GM23248 (cell line): Measurements from ENCODE around the gene CDK8. TPM values are rescaled to one million over a fixed set of nuclear protein-coding genes. Genes with fewer than 3 reads are reported as not detected.
"Not testable (repeated sequence)": the region's sequence is repeated elsewhere in the genome, so short reads cannot be mapped to it uniquely, and the experiment has no call there.

Experiments used
- DNase-seq: peaks from one replicate; pipeline ENCODE4 v3.0.0-alpha.2; 2015
- H2AFZ ChIP-seq: fragments of 200-600 bp; sonication (generic); 2 replicates; pipeline ENCODE4 v1.6.1; 2016; ENCODE audit warnings: antibody characterized with exemption
- H3F3A ChIP-seq: fragments of 200-600 bp; sonication (generic); 2 replicates; pipeline ENCODE4 v1.6.1; 2016; ENCODE audit warnings: mild to moderate bottlenecking, antibody characterized with exemption, mixed run types; ENCODE audit not compliant: insufficient read depth
- H3K27ac ChIP-seq: fragments of 200-600 bp; sonication (generic); 2 replicates; pipeline ENCODE4 v1.5.1; 2016; ENCODE audit warnings: mild to moderate bottlenecking
- H3K27me3 ChIP-seq: fragments of 200-600 bp; sonication (generic); replicated peaks from 2 replicates; pipeline ENCODE4 v1.6.1; 2016; ENCODE audit warnings: mild to moderate bottlenecking; ENCODE audit not compliant: insufficient read depth
- H3K36me3 ChIP-seq: fragments of 200-600 bp; sonication (generic); 2 replicates; pipeline ENCODE4 v1.6.1; 2016; ENCODE audit warnings: low read depth, mild to moderate bottlenecking
- H3K4me1 ChIP-seq: fragments of 200-600 bp; sonication (generic); 2 replicates; pipeline ENCODE4 v1.6.1; 2016; ENCODE audit warnings: mild to moderate bottlenecking; ENCODE audit not compliant: insufficient read depth
- H3K4me2 ChIP-seq: fragments of 200-600 bp; sonication (generic); one replicate; pipeline ENCODE4 v1.6.1; 2016; ENCODE audit warnings: mild to moderate bottlenecking; ENCODE audit not compliant: unreplicated experiment
- H3K4me3 ChIP-seq: fragments of 200-600 bp; sonication (generic); 2 replicates; pipeline ENCODE4 v1.5.1; 2016; ENCODE audit warnings: mild to moderate bottlenecking
- H3K79me2 ChIP-seq: fragments of 200-600 bp; sonication (generic); 2 replicates; pipeline ENCODE4 v1.6.1; 2016; ENCODE audit warnings: mild to moderate bottlenecking; ENCODE audit not compliant: insufficient read depth
- H3K9ac ChIP-seq: fragments of 200-600 bp; sonication (generic); 2 replicates; pipeline ENCODE4 v1.6.1; 2016; ENCODE audit warnings: mild to moderate bottlenecking
- H3K9me2 ChIP-seq: fragments of 200-600 bp; sonication (generic); 2 replicates; pipeline ENCODE4 v1.6.1; 2016; ENCODE audit warnings: mixed run types, mild to moderate bottlenecking, moderate library complexity; ENCODE audit not compliant: insufficient read depth
- H3K9me3 ChIP-seq: fragments of 200-600 bp; sonication (generic); one replicate; pipeline ENCODE4 v1.6.1; 2017; ENCODE audit warnings: low read depth
- H4K20me1 ChIP-seq: fragments of 200-600 bp; sonication (generic); 2 replicates; pipeline ENCODE4 v1.6.0; 2016; ENCODE audit not compliant: insufficient read depth
- EZH2 ChIP-seq: fragments of 200-600 bp; sonication (generic); IDR thresholded peaks from 2 replicates; pipeline ENCODE4 v1.6.1; 2018; ENCODE audit warnings: antibody characterized with exemption, mild to moderate bottlenecking; ENCODE audit not compliant: insufficient read depth, poor library complexity, severe bottlenecking
- EZH2phosphoT487 ChIP-seq: fragments of 200-600 bp; sonication (generic); IDR thresholded peaks from 2 replicates; pipeline ENCODE4 v1.6.1; 2018; ENCODE audit warnings: antibody characterized with exemption, moderate library complexity, mild to moderate bottlenecking, low read depth; ENCODE audit not compliant: insufficient read depth
- WGBS, 2 experiments: methylation state at CpG; one replicate each; pipeline ENCODE4 v1.1.6; 2015 to 2017; ENCODE audit warnings: low lambda C conversion rate in 2 of 2, low coverage in 1 of 2; ENCODE audit errors: missing lambda C conversion rate in 2 of 2; 5-methylcytosine and 5-hydroxymethylcytosine counted together
- in situ Hi-C: fragments of 300-500 bp; cut with MboI; formaldehyde crosslinking; loops from 2 replicates; pipeline ENCODE4 v1.15.0; 2020
- polyA plus RNA-seq: library from polyadenylated mRNA; unstranded; fragments of >200 nt; fragmentation: Nextera tagmentation; extraction: Ambion mirVana; gene quantifications from 2 replicates; pipeline ENCODE4 v1.2.1, GENCODE V29; 2016
- total RNA-seq: library from RNA; depleted of rRNA; stranded (reverse); fragments of >200 nt; shearing (Covaris generic); gene quantifications from 2 replicates; pipeline ENCODE4 v1.2.3, GENCODE V29; 2014

The CDK8 gene
- total and polyA plus RNA-seq, 2 experiments from 2014 or later, result 5.1 to 11.9 TPM

- H3F3A ChIP-seq, result peaks cover 18% of the 10 kb centered on the region
- no peaks in the 10 kb centered on the region for H3K36me3 ChIP-seq
- no peak overlapping the region for H3K4me3 ChIP-seq
- TF ChIP-seq EZH2, result no peak
- TF ChIP-seq EZH2phosphoT487, result no peak
- H3K79me2 ChIP-seq, result peaks cover 64% of the 10 kb centered on the region
- peak; percentile 87 for DNase-seq
- H3K27me3 ChIP-seq, result no peaks in the 10 kb centered on the region
- H3K4me1 ChIP-seq, result peaks cover 13% of the 10 kb centered on the region
- H3K4me2 ChIP-seq, result peak overlapping the region; percentile 56
- WGBS, 2 experiments, result 49 to 55% methylated on average over 2 of the region's 2 CpGs
- in situ Hi-C loops, result no loop called here
- H3K9me2 ChIP-seq, result no peaks in the 10 kb centered on the region
- no peak overlapping the region for H3K9ac ChIP-seq
- H3K27ac ChIP-seq, result no peak overlapping the region
- H3K9me3 ChIP-seq, result no peaks in the 10 kb centered on the region
- no peak overlapping the region for H2AFZ ChIP-seq
- H4K20me1 ChIP-seq, result no peaks in the 10 kb centered on the region
Measured at GRCh38 chr13:26280295-26280694, 26.4 kb downstream of the CDK8 start.

DNA sequence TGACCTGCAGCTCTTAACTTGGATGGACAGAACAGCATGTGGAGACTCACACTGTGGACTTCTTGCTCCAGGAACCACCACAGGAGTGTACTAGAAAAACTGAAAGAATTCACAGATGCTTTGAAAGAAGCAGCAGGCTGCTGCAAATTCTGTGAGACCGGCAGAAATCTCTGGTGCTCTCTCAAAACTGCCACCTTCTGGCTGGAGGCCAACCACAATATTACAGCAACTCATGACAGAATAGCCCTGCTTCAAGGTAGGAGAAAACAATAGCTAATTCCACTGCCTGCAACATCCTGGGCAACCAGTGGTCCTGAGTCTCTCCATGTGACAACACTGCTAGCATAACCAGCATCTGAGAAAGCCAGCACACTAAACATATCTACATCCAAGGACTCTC lies 26.9 kb downstream of the CDK8 start:
- in situ Hi-C loops, result no loop called here
- H3K4me1 ChIP-seq, result peaks cover 13% of the 10 kb centered on the region
- no peaks in the 10 kb centered on the region for H3K36me3 ChIP-seq
- H3K27me3 ChIP-seq, result no peaks in the 10 kb centered on the region
- 89 to 100% methylated on average over 1 of the region's 1 CpG for WGBS, 2 experiments
- no peaks in the 10 kb centered on the region for H3K9me3 ChIP-seq
- H2AFZ ChIP-seq, result no peak overlapping the region
- H3K9me2 ChIP-seq, result no peaks in the 10 kb centered on the region
- no peak overlapping the region for H3K4me3 ChIP-seq
- H4K20me1 ChIP-seq, result no peaks in the 10 kb centered on the region
- H3K27ac ChIP-seq, result no peak overlapping the region
- no peak overlapping the region for H3K9ac ChIP-seq
- no peak for DNase-seq
- H3K4me2 ChIP-seq, result no peak overlapping the region
- H3F3A ChIP-seq, result peaks cover 18% of the 10 kb centered on the region
- no peak for TF ChIP-seq EZH2phosphoT487
- no peak for TF ChIP-seq EZH2
- H3K79me2 ChIP-seq, result peaks cover 59% of the 10 kb centered on the region

- H3K9me2 ChIP-seq, H4K20me1 ChIP-seq, H2AFZ ChIP-seq, H3K9ac ChIP-seq, DNase-seq, H3K4me3 ChIP-seq, H3K27me3 ChIP-seq, H3K27ac ChIP-seq, H3K4me2 ChIP-seq, in situ Hi-C loops, H3K4me1 ChIP-seq, H3F3A ChIP-seq, H3K9me3 ChIP-seq, H3K36me3 ChIP-seq: not testable (repeated sequence)
- peaks cover 42% of the 10 kb centered on the region for H3K79me2 ChIP-seq
- WGBS, 2 experiments, result 14 to 33% methylated on average over 2 of the region's 2 CpGs
Measured at GRCh38 chr13:26285911-26286310, 32.0 kb downstream of the CDK8 start.

GRCh38 chr13:26288838-26289237 lies 34.9 kb downstream of the CDK8 start:
- H3K9ac ChIP-seq, DNase-seq, in situ Hi-C loops, H3K27ac ChIP-seq, H4K20me1 ChIP-seq, H3F3A ChIP-seq, H2AFZ ChIP-seq, H3K36me3 ChIP-seq, H3K4me3 ChIP-seq, H3K9me2 ChIP-seq, H3K4me1 ChIP-seq, H3K27me3 ChIP-seq, H3K9me3 ChIP-seq, H3K4me2 ChIP-seq: not testable (repeated sequence)
- 94 to 97% methylated on average over 7 of the region's 7 CpGs for WGBS, 2 experiments
- H3K79me2 ChIP-seq, result peaks cover 50% of the 10 kb centered on the region

DNA sequence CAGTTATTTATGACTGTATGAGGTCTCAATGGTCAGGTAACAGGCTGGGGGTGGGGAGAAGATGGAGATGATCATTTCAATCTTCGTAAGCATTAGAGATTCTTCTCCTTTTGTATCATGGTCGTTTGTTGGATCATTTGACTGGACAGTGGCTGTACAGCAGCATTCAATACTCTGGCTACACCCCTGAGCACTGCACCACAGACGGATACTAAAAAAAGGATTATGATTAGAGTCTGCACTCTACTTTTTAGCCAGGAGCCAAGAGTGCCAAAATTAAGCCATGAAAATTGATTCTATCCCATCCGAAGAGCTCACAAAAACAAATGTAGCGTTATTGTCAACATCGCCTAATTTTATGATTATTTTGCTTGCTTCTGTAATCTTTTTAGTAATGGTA lies 41.9 kb downstream of the CDK8 start:
- no peaks in the 10 kb centered on the region for H3K27me3 ChIP-seq
- H3K79me2 ChIP-seq, result peaks cover 88% of the 10 kb centered on the region
- no peak overlapping the region for H3K27ac ChIP-seq
- TF ChIP-seq EZH2phosphoT487 (no peak), EZH2 (no peak)
- DNase-seq, result no peak
- H3F3A ChIP-seq, result peaks cover 23% of the 10 kb centered on the region
- WGBS, 2 experiments, result 95 to 98% methylated on average over 6 of the region's 6 CpGs
- in situ Hi-C loops, result no loop called here
- H3K9ac ChIP-seq, result no peak overlapping the region
- H3K36me3 ChIP-seq, result no peaks in the 10 kb centered on the region
- H3K4me1 ChIP-seq, result peaks cover 24% of the 10 kb centered on the region
- H2AFZ ChIP-seq, result no peak overlapping the region
- no peaks in the 10 kb centered on the region for H3K9me2 ChIP-seq
- no peaks in the 10 kb centered on the region; the same call in 1 of the 2 replicates for H4K20me1 ChIP-seq
- H3K9me3 ChIP-seq, result no peaks in the 10 kb centered on the region
- H3K4me2 ChIP-seq, result no peak overlapping the region
- no peak overlapping the region for H3K4me3 ChIP-seq
